GM21526 (cell line): Measurements from ENCODE around the gene KCNAB1.

Source experiments
- ATAC-seq: cut with Tn5 transposase; IDR thresholded peaks from one replicate; pipeline ENCODE4 v1.9.1; 2021; ENCODE audit warnings: moderate library complexity; ENCODE audit not compliant: unreplicated experiment, low FRiP score

The KCNAB1 gene

DNA sequence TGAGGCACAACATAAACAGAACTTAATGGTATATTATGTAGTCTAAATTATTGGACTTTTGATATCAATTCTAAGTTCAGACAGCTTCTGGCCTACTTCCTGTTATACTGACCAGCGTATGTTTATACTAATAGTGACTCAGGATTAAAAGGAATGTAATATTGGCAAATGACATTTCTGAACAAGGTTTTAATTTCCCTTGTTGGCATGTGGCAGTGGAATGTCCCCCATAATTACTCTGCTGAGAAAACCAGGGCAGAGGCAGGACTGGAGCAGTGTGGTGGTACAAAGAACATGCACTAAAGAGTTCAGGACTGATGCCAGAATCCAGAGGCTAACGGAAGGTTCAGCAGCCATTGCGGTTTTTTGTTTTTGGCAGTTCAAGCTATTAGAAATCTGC, 184.0 kb downstream of the KCNAB1 start:
- ATAC-seq = no peak

DNA sequence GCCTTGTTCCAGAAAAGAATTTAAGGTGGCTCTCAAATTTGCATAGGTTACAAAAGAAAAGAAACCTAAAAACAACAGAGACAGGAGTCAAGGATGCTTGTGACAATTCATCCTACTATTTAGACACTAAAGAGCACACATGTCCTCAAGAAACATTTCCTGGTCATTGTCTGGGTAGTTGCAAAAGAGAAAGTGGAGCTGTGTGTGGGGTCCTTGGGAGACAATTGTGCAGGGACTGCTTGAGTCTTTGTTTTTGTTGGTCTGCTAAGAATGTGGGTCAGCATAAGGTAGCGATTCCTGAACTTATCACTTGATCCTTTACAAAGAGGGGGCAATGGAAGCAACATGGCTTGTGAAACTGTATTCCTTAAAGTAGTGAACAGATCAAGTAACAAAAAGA, 185.3 kb downstream of the KCNAB1 start:
- no peak for ATAC-seq

DNA sequence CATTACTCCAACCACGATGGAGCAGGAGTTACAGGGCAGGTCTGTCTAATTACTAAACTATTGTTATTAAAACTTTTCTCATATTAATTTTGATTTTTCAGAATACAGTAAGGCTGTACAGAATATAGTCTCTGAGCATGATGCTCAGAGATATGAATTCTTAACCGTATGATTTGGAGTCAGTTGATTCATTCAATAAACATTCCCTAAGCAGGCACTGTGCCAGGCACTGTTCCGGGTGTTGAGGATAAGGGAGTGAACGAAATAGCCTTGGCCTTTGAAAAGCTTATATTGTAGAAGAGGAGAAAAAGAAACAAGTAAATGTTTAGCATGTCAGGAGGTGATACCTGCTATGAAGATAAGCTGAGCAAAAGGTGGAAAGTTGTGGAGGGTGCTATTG, 187.3 kb downstream of the KCNAB1 start:
- no peak for ATAC-seq

DNA sequence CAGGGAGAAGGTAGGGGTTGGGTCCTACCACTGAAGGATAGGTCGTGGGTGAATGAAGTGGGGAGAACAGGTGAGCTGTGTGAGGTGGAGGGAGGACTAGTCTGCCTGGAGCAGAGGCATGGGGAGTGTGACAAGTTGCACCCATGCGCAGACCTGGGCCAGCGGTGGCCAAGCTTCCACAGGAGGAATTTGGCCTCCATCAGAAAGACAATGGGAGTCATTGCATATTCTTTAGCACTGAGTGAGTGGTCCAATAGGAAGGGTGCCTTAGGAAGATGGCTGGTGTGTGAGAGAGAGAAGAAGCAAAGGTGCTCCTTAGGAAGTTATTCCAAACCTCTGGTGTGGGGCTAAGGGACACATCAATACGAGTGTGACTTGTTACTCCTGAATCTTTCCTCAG, 191.1 kb downstream of the KCNAB1 start:
- no peak for ATAC-seq

DNA sequence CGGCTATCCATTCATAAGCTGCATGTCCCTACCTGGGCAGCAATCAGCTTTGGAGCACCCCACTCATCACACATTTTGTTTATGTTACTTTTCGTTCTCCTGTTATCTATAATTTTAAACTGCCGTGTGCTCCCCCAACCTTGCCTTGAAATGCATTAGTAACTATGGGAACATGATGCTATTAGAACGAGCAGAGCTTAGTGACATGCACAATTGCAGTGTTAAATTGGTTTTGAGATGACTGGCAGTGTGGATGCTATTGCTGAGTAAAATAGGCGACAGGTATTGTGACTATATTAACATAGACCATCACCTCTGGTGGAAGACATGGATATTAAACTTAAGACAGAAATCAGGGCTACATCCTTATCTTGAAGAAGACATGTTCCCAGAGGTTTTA, 191.6 kb downstream of the KCNAB1 start:
- ATAC-seq = no peak

DNA sequence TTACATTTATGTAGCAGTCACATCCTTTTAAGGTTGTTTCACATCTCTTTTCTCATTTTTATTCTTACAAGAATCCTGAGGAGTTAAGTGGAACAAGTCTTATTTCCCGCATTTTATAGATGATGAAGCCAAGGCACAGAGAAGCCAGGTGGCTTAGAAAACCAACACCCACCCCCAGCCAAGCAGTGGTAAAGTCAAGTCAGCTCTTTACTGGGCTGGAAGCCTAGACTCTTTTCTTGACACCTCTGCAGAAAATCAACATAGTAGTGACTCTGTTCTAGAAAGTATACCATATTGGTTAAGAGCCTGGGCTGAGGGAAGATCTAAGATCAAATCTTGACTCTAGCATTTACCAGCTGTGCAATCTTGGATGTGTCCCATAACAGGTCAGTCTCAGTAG, 195.7 kb downstream of the KCNAB1 start:
- no peak for ATAC-seq

DNA sequence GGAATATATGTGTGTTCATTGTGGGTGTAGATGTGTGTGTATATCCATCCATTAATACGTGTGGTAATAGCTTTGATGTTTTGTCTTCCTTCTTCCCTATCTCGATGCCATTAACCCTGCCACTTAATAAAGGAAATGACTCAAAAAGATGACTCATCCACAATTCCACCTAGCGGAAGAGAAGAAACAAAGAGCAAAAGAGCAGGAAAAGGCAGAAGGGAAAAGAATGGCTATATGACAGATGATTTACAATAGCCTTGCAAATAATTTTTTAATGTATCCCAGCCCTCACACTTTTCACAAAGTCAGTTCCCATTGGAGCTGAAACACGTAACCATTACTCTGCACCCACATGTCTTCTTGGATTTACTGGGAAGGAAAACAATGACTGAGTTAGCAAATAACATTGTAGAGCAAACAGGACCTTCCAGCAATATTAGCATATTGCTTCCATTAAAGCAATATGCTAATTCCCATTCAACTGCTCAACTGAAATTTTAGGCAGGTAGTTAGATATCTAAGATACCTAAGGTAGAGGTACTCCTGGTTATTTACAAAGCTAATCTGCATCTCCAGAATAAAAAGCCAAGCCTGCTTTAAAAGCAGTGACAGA, 197.2 kb downstream of the KCNAB1 start:
- ATAC-seq = no peak

DNA sequence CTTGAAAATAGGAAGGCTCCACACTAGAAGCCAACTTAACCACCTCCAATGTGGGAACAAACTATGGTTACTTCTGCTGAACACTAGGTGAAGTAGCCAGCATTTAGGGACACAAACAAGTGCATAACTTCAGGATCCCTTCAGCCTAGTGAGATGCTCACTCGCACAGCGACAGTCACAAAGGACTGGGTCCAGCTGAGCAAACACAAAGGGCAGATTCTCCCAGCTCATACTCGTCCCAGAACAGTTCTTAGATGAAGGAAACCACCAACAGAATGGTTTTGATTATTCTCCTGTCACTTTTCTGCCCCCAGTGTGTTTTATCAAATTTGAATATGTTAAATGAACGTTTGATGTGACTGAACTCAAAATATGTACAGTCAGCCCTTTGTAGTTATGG, 201.6 kb downstream of the KCNAB1 start:
- no peak for ATAC-seq

DNA sequence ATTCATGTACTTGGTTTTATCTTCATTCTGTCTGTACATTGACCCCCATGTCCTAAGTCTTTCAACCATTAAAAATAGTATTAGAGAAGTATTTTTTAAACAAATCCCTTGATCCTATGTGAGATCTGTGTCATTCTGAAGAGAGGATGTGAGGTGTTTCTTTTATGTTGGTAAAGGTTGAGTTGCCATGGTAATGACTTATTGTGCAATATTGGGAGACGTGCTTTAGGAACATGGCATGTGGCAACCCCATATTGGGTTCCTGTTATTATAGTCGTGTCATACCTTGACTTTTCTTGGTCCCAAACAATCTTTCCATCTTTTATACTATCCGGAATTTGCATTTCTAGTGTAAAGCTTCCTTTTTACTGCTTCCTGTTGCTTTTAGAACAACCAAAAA, 203.1 kb downstream of the KCNAB1 start:
- no peak for ATAC-seq

DNA sequence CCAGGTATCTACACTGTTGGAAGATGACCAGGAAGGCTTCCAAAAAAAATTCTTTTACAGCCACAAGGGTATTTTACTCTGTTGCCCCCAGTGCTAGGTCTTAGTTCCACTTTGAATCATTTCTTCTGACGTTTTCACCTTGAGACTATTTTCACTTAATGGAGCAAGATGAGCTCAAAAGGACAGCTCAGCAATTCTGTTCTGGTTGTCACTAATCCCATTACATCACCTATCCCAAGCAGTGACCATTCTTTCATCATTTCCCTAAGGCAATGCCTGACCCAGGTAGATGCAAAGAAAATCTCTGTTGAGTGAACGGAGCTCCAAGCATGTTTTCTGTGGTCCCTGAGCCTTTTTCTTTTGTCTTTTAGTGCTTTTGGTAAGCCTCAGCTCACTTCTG, 210.0 kb downstream of the KCNAB1 start:
- ATAC-seq = no peak

DNA sequence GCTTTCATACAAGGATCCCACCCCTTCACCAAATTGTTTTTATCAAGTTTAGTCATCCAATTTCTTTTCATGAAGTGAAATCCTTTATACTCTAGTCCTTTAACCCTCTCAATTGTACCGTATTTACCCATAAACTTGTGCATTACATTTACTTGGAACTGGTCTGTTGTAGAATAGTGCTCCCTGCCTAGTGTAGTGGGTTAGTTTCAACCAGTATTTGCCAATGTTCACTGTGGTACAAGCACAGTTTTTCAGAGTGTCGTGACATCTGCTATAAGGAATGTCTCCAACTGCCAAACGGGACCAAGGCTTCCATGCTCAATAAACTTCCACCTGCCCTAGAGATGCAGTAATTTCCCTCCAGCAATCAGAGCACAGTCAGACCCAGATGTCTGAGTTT, 211.9 kb downstream of the KCNAB1 start:
- no peak for ATAC-seq

DNA sequence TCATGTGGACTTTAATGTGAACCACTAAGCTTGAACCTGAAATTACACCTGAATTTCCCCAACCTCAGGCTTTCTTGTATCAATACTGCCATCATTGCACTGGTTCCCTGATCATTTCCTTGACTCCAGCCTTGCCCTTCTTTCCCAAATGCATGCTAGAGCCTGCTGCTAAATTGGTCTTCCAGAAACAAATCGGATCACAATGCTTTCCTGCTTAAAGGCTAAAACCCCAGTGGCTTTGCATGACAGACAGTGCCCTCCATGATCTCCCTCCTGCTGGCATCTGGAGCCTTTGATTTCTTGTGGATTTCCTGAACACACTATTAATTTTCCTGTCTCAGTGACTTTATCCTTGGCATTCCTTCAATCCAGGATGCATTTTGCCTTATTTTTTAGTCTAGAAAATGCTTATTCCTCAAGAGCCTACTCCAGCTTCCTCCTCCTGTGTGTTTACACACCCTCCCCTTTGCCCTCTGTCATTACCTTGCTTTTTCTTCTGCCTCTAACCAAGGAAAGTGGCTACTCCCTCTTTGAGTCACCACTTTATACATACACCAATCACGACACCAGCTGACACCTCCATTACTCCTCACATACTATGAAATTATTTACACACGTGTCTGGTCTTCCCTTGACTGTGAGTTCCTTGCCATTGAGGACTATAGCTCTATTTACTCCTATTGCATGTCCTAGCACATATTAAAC, 214.6 kb downstream of the KCNAB1 start:
- ATAC-seq = no peak

DNA sequence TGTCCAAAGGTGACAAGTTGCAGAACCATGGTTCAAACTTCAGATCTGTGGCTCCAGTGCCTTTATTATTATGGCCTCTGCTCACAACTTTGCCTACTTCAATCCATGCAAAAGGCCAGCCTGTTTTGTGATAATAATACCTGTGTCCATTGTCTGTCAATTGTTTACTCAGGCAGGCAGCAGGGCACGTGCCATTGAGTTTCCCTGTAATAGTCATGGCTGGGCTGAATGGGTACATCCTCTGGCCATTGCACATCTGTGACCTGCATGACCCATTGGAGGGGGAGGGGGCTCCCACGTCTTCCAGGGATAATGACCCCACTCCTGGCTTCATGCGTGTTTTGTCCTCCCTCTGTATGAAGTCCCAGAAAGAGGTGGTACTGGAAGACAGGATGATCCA, 219.1 kb downstream of the KCNAB1 start:
- no peak for ATAC-seq

DNA sequence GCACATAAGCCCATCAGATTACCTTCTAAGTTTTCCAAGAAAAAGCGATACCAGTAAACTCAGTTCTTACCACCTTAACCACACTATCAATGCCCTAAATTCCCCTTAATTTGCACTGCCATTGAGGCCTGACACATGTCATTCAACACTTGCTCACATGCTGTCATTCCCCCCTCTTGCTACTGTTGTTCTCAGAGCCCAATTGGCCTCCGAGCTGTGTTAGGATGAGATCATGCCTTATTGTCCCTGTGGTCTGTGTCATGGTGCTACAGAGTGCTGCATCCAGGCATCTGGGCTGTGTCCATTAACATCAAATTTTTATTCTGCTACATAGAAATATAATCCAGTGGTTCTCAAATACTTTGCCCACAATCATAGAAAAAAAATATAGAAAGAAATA, 221.0 kb downstream of the KCNAB1 start:
- ATAC-seq = no peak

DNA sequence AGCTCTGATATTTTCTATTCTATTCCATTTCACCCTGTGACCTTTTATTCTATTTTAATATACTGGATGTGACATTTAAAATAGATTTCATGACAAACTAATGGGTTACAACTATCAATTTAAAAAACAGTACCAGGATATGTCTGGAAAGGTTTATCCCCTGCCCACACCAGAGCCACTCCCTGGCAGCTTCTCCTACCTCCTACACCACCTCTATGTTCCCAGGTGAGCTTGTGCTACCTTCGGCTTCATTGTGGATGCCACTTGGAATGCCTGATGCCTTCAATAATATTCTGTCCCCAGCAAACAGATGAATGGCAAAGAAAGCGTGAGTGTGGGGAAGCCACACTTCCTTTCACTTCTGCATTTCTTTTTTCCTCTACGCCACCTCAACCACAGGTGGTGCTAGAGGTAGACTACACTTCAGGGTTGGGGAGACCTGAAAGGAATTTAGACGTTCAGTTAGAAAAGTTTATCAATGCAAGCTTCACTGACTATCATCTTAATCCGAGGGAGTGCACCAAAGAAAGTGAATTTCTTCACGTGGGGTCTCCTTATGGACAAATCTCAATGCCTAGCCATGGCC, 221.5 kb downstream of the KCNAB1 start:
- ATAC-seq = peak; percentile 99

DNA sequence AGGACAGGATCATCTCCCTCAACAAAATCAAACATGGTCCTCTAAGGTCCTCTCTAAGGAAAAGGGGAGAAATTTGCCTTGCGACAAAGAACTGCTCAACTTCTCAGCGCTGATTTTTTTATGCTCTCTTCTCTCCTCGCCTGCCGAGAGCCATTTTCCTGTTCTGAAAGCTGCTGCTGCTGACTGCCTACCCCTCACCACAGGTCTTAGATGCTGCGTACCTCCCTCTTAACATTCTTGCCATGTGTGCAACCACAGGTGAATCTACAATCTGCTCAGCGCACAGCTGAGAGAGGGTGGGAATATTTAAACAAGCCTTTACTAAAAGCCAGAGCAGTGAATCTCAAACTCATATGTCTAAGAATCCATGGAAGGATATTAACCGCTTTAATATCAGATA, 223.8 kb downstream of the KCNAB1 start:
- no peak for ATAC-seq

DNA sequence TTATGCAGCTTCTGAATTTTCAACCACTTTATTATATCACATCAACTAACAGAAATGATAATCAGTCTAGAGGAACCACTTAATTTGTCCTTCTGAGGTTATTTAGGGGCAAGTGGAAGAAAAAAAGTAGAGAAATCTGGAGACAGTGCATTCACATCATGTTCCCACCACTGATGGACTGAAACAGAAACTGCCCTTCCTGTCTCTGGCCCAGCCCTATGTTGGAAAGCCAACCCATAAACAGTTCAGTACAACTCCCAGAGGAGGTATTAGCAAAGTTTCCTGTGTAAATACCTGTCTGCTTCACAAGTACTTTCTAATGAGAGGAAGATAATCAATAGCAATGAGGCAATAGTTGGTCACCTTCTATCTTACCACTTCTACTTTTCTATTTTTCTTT, 228.7 kb downstream of the KCNAB1 start:
- ATAC-seq = no peak

DNA sequence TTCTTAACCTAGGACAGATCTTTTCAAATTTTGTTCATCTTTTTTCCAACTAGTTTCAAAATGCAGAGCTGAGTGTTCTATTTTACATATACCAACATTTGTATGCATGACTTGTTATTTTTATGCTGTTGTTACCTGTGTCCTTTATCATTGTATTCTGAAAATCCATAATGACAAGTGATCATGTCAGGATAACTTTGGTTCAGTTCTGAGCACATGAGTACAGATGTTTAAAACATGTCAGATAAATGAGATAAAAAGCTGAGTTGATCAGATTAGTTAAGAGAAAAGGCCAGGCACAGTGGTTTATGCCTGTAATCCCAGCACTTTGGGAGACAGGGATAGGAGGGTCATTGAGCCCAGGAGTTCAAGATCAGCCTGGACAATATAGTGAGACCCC, 229.6 kb downstream of the KCNAB1 start:
- ATAC-seq = no peak

DNA sequence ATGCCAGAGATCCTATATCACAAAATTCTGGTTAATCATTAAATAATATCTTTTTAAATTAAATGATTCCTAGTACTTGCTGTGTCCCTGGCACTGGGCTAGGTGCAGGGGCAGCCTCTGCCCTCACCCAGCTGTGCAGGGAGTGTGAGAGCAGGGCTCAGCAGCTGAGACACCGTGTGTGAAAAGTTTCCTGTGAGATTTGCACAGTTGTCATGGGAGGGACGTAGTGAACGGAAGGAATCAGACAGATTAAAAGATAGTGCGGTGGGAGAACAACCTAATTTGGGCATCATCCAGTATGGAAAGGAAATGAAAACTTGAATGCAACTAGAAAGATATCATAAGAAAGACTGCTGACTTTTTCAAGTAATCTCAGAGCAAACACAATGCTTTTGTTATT, 230.4 kb downstream of the KCNAB1 start:
- no peak for ATAC-seq

DNA sequence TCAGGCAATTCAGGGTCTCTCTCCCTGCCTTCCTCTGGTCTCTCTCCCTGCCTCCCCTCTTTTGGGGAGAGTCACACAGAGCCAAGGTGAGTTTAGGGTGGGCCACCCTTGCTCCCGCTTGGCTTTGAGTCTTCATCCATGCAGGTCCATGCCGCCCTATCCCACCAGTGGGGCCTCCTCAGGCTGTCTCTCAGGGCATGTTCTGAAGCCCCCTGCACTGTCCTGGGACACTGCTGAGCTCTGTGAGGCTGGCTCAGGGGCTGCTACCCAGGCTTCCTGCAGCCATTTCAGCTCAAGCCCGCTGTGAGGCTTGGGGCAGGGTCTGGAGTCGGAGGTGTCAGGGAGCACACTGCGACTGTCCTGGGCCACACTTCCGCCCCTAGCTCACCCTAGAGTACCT, 231.4 kb downstream of the KCNAB1 start:
- no peak for ATAC-seq

DNA sequence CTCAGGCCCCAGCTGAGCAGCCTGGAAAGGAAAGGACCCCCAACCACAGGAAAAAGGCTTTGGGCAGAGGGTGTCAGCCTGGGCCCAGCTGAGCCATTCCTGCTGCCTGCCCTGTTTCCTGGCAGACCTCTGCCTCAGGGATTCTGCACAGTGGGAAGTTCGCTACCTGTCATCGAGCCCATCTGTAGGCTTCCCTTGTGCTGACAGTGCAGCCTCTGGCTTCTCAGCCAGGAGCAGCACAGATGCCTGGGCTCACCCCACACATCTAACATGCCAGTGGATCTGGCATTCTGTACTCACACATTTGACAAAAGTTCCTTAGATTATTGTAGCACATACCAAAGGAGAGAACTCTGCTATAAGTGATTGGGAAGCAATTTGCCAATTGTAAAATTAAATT, 232.3 kb downstream of the KCNAB1 start:
- ATAC-seq = no peak

DNA sequence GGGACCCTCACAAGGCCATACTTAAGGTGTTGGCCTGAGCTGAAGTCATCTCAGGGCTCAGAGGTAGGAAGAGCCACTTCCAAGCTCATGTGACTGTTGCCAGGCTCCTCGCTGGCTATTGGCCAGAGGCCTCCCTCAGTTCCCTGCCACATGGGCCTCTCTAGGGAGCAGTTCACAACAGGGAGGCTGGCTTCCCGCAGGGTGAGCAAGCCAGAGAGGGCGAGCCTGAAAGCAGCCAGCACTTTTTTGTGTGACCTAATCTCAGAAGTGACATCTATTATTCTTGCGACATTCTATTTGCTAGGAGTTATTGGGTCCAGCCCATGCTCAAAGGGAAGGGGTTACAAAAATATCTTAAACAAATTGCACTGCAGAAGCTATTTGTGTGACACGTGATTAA, 233.2 kb downstream of the KCNAB1 start:
- no peak for ATAC-seq
